Skeletal muscle satellite cell (primary cell): Measurements from ENCODE around the gene DPYD.

Experiments
- H3K27me3 ChIP-seq: 2 replicates; pipeline ENCODE4 v1.7.0; 2013; ENCODE audit warnings: low read length; ENCODE audit not compliant: control insufficient read depth, insufficient read depth
- H3K36me3 ChIP-seq: 2 replicates; pipeline ENCODE4 v1.7.0; 2013; ENCODE audit warnings: mild to moderate bottlenecking, control low read depth, low read length; ENCODE audit not compliant: insufficient read depth
- H3K4me1 ChIP-seq: 2 replicates; pipeline ENCODE4 v1.7.0; 2013; ENCODE audit warnings: low read length; ENCODE audit not compliant: control insufficient read depth, insufficient read depth
- H3K4me2 ChIP-seq: 2 replicates; pipeline ENCODE4 v1.7.0; 2013; ENCODE audit warnings: mild to moderate bottlenecking, low read length
- H3K4me3 ChIP-seq: 2 replicates; pipeline ENCODE4 v1.7.0; 2013; ENCODE audit warnings: low read length
- H3K9ac ChIP-seq: 2 replicates; pipeline ENCODE4 v1.7.0; 2013; ENCODE audit warnings: mild to moderate bottlenecking, low read depth, low read length, moderate library complexity
- H3K9me3 ChIP-seq: replicated peaks from 2 replicates; pipeline ENCODE4 v1.7.0; 2013; ENCODE audit warnings: mild to moderate bottlenecking, control low read depth, low read length

Gene DPYD

GRCh38 chr1:97738270-97738669 lies 182.6 kb downstream of the DPYD start:
- Histone ChIP-seq H3K4me3 (no peak overlapping the region), H3K4me2 (no peak overlapping the region), H3K9ac (no peak overlapping the region), H3K9me3 (no peaks in the 10 kb centered on the region), H3K4me1 (peaks cover 14% of the 10 kb centered on the region), H3K36me3 (no peaks in the 10 kb centered on the region), H3K27me3 (no peaks in the 10 kb centered on the region)

GRCh38 chr1:97730271-97730670 lies 190.6 kb downstream of the DPYD start:
- no peak overlapping the region for H3K4me3 ChIP-seq
- H3K27me3 ChIP-seq, result no peaks in the 10 kb centered on the region

GRCh38 chr1:97728436-97728835 lies 192.4 kb downstream of the DPYD start:
- Histone ChIP-seq H3K4me2 (no peak overlapping the region), H3K9me3 (no peaks in the 10 kb centered on the region), H3K9ac (no peak overlapping the region), H3K4me3 (no peak overlapping the region), H3K27me3 (no peaks in the 10 kb centered on the region), H3K4me1 (no peaks in the 10 kb centered on the region), H3K36me3 (no peaks in the 10 kb centered on the region)

More at GRCh38 chr1:97730271-97730670, 190.6 kb downstream of the DPYD start:
- H3K9ac ChIP-seq, result no peak overlapping the region
- no peaks in the 10 kb centered on the region for H3K36me3 ChIP-seq
- H3K4me2 ChIP-seq, result no peak overlapping the region
- no peaks in the 10 kb centered on the region for H3K4me1 ChIP-seq
- H3K9me3 ChIP-seq, result no peaks in the 10 kb centered on the region

GRCh38 chr1:97727029-97727428 lies 193.8 kb downstream of the DPYD start:
- H3K4me2 ChIP-seq, result no peak overlapping the region
- H3K36me3 ChIP-seq, result no peaks in the 10 kb centered on the region
- no peaks in the 10 kb centered on the region for H3K27me3 ChIP-seq
- peaks cover 2% of the 10 kb centered on the region for H3K4me1 ChIP-seq
- no peak overlapping the region for H3K4me3 ChIP-seq
- H3K9me3 ChIP-seq, result no peaks in the 10 kb centered on the region
- H3K9ac ChIP-seq, result no peak overlapping the region

- Histone ChIP-seq H3K36me3 (no peaks in the 10 kb centered on the region), H3K4me2 (no peak overlapping the region), H3K9me3 (no peaks in the 10 kb centered on the region), H3K9ac (no peak overlapping the region), H3K27me3 (no peaks in the 10 kb centered on the region), H3K4me1 (peaks cover 8% of the 10 kb centered on the region), H3K4me3 (no peak overlapping the region)
Measured at GRCh38 chr1:97726386-97726785, 194.4 kb downstream of the DPYD start.

GRCh38 chr1:97721221-97721620 lies 199.6 kb downstream of the DPYD start:
- no peaks in the 10 kb centered on the region for H3K9me3 ChIP-seq
- H3K4me1 ChIP-seq, result peaks cover 14% of the 10 kb centered on the region
- H3K27me3 ChIP-seq, result no peaks in the 10 kb centered on the region
- no peak overlapping the region for H3K9ac ChIP-seq
- no peak overlapping the region for H3K4me3 ChIP-seq
- H3K4me2 ChIP-seq, result no peak overlapping the region
- H3K36me3 ChIP-seq, result peaks cover 5% of the 10 kb centered on the region

- Histone ChIP-seq H3K4me2 (no peak overlapping the region), H3K9ac (no peak overlapping the region), H3K27me3 (no peaks in the 10 kb centered on the region), H3K4me3 (no peak overlapping the region), H3K36me3 (no peaks in the 10 kb centered on the region), H3K4me1 (peaks cover 3% of the 10 kb centered on the region), H3K9me3 (no peaks in the 10 kb centered on the region)
Measured at GRCh38 chr1:97712980-97713379, 207.9 kb downstream of the DPYD start.

- Histone ChIP-seq H3K27me3 (no peaks in the 10 kb centered on the region), H3K9me3 (no peaks in the 10 kb centered on the region), H3K36me3 (no peaks in the 10 kb centered on the region), H3K4me2 (no peak overlapping the region), H3K4me1 (peaks cover 3% of the 10 kb centered on the region), H3K4me3 (no peak overlapping the region), H3K9ac (no peak overlapping the region)
Measured at GRCh38 chr1:97711858-97712257, 209.0 kb downstream of the DPYD start.

- Histone ChIP-seq H3K9me3 (no peaks in the 10 kb centered on the region), H3K36me3 (no peaks in the 10 kb centered on the region), H3K4me2 (no peak overlapping the region), H3K4me1 (no peaks in the 10 kb centered on the region), H3K4me3 (no peak overlapping the region), H3K9ac (no peak overlapping the region), H3K27me3 (no peaks in the 10 kb centered on the region)
Measured at GRCh38 chr1:97693601-97694000, 227.2 kb downstream of the DPYD start.

- Histone ChIP-seq H3K9me3 (no peaks in the 10 kb centered on the region), H3K27me3 (no peaks in the 10 kb centered on the region), H3K4me1 (no peaks in the 10 kb centered on the region), H3K4me3 (no peak overlapping the region), H3K9ac (no peak overlapping the region), H3K36me3 (no peaks in the 10 kb centered on the region), H3K4me2 (no peak overlapping the region)
Measured at GRCh38 chr1:97691325-97691724, 229.5 kb downstream of the DPYD start.

- Histone ChIP-seq H3K27me3 (no peaks in the 10 kb centered on the region), H3K36me3 (peaks cover 4% of the 10 kb centered on the region), H3K4me1 (no peaks in the 10 kb centered on the region), H3K9me3 (no peaks in the 10 kb centered on the region), H3K4me2 (no peak overlapping the region), H3K9ac (no peak overlapping the region), H3K4me3 (no peak overlapping the region)
Measured at GRCh38 chr1:97685360-97685759, 235.5 kb downstream of the DPYD start.

- H3K4me1 ChIP-seq, result peaks cover 8% of the 10 kb centered on the region
- peaks cover 6% of the 10 kb centered on the region for H3K36me3 ChIP-seq
- H3K4me2 ChIP-seq, result no peak overlapping the region
- no peak overlapping the region for H3K9ac ChIP-seq
- H3K27me3 ChIP-seq, result no peaks in the 10 kb centered on the region
- H3K9me3 ChIP-seq, result no peaks in the 10 kb centered on the region
- H3K4me3 ChIP-seq, result no peak overlapping the region
Measured at GRCh38 chr1:97680894-97681293, 239.9 kb downstream of the DPYD start.
